HG02798 (cell line): ENCODE measurements around the gene CSNK2A1.
"Not testable (repeated sequence)": the region's sequence is repeated elsewhere in the genome, so short reads cannot be mapped to it uniquely, and the experiment has no call there.

ENCODE experiments used
- ATAC-seq: cut with Tn5 transposase; IDR thresholded peaks from one replicate; pipeline ENCODE4 v1.9.1; 2021; ENCODE audit warnings: mild to moderate bottlenecking; ENCODE audit not compliant: unreplicated experiment, poor library complexity

Gene CSNK2A1

DNA sequence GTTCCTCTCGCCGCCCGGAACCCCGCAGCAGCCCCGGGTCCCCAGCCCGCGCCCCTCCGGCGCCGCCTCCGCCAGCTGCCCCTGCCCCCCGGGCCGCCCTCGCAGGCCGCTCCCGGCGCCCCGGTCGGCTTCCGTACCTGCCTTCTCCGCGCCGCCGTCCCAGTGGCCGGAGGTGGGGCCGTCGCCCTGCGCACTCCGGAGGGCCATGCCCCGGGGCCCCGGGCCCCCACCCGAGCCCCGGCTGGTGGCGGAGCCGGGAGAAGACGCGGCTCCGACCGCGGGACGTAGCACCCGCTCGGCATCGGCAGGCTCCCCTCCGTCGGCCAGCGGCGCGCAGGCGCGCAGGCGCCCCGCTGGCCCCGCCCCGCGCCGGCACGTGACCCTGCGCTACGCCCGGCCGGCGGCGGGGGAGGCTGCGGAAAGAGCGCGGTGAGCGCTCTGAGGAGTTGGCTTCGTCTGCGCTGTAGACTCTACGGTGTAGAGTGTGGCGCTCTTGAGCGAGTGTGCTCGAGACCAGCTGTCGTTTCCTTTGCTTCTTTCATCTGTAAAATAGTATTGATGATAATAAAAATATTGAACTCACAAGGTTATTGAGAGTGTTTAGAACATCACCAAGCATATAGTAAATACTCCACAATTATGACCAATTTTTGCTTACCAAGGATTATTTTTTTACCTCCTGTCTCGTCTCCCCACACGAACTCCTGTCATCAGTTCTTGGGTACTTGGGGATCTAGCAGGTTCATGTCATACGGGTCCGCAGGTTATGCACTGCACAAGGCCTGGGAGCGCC, 81.2 kb downstream of the CSNK2A1 start, which contains the start of gene TBC1D20:
TSS of gene TBC1D20 (minus strand) at position 335 of the 793 bp plus-strand sequence. CDS start at position 207, 128 bp downstream.
- ATAC-seq: peak; percentile 95

DNA sequence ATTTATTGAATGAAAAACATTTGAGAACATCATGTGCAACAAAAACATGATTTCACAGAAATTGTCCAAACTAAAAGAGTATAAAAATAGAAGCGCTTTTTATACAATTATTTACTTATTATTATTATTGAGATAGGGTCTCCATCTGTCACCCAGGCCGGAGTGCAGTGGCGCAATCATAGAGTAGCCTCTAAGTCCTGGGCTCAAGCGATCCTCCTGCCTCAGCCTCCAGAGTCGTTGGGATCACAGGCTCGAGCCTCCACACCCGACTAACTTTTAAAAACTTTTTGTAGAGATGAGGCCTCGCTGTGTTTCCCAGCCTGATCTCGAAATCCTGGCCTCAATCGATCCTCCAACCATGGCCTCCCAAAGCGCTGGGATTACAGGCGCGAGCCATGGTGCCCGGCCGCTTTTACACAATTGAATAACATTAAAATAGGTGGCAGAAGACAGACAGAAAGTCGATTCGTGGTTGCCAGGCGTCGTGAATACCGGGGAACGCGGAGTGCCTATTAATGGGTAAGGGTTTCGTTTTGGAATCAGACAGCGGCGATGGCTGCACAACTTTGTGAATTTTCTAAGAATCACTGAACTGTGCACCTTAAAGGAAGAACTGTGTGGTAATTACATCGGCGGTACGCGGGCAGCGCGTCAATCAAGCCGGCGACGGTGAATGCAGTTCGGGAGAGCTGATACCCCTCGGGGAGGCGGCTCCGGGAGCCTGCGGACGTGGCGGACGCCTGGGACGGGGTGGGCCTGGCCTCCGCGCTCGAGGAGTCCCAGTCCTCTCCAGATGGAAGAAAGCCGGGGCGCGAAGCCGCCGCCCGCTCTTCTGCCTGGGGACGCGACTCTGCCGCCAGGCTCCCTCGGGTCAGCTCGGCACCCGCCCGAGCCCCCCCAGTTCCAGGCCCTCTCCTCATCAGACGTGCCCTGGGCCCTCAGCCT, 82.1 kb downstream of the CSNK2A1 start:
- ATAC-seq: peak; percentile 43

DNA sequence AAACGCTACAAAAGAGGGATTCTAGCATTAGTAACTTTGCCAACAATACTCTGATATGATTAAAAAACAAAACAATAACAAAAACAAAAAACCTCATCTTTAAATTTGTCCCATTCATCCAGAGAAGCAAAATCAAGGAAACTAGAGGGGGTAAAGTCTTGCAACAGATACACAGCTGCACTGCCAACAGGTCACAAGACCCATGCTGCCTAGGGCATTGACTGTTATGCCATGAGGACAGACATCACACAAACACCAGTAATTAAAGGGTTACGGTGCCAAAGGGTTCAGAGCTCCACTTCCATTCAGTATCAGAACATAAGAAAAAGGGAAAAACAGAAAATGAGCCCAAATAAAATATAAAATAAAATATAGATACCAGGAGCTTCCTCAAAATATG, 82.9 kb downstream of the CSNK2A1 start:
- no peak for ATAC-seq

DNA sequence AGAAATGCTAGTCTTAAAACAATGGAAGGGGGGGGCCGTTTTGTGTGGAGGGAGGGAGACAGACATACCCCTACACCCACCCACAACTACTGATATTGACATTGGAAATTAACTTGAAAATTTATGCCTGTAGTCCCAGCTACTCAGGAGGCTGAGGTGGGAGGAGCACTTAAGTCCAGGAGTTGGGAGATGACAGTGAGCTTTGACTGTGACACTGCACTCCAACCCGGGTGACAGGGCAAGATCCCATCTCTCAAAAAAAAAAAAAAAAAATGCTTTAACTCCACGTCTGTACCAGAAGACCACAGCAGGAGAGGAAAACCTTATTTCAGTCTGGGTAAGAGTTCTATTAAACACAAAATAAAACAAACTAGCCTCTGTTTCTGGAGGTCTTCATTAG, 83.4 kb downstream of the CSNK2A1 start:
- ATAC-seq: no peak

DNA sequence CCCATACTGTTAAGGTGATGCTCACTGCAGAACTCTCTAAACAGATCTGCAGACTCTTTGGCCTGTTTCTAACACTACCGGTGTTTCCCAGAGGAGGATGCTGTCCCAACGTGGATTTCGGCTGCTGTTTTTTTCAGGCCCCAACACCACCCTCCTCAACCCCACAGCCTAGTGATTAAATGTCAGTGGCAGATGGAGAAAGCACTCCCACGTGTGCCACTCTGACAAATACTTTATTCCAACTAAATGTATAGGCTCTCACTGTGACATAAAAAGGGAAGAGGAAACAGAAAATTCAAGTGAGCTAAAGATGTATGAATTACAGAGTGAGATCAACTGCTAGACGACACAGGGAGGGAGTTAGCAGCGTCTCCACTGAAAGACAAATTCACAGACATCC, 84.8 kb downstream of the CSNK2A1 start:
- ATAC-seq: no peak

DNA sequence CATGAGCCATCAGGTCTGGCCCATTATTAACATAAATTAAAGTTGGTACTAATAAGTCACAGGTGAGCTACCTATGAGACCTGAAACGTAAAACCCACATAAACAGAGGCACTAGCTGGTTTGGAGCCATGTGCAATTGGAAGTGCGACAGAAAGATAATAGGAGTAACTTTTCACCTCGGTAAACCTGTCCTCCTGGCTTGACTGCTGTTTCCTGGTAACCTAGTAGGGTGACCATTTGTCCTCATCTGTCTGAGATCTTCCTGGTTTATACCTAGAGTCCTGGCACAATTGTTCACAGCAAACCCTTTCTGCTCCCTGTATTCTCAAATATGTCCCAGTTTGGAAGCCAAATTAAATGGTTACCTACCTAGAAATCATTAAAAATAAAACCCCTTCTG, 88.6 kb downstream of the CSNK2A1 start:
- no peak for ATAC-seq

DNA sequence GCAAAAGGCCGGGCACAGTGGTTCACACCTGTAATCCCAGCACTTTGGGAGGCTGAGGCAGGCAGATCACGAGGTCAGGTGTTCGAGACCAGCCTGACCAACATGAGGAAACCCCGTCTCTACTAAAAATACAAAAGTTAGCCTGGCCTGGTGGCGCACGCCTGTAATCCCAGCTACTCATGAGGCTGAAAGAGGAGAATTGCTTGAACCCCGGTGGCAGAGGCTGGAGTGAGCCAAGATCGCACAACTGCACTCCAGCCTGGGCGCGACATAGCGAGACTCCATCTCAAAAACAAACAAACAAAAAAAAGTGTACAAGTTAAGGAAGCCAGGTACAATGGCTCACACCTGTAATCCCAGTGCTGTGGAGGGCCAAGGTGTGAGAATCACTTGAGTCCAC, 91.6 kb downstream of the CSNK2A1 start:
- ATAC-seq: not testable (repeated sequence)

DNA sequence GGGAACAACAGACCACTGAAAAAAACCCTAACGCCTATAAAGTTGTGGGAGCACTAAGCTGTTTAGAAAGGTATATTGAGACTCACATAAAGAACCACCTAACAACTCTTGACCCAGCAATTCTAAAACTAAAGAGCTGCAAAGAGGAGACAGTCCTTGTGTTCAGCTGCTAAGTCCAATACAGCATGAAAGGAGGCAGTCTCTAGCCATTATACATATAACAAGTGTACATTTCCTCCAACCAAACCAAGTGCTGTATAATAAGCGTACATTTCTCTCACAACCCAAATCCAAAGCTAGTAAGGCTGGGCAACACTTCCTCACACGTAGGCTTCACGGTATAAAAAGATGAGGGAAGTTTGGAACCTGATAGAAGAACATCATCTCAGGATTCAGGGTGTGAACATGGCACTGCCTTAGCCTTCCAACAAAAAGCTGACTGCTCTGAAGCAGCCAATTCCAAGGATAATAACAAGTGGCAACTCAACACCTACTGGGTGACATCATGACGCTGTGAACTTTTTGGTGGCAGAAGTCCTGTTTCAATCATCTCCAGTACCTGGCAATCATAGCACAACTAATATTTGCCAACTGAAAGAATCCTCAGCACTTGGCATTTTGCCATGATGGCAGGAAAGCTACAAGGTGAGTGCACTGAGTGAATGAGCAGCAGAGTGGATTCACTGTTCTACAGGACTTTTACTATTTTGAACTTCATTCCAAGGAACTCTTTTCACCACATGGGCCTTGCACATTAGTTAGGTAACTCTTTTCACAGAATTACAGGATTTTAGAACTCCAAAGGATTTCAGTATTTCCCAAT, 97.9 kb downstream of the CSNK2A1 start:
- no peak for ATAC-seq

DNA sequence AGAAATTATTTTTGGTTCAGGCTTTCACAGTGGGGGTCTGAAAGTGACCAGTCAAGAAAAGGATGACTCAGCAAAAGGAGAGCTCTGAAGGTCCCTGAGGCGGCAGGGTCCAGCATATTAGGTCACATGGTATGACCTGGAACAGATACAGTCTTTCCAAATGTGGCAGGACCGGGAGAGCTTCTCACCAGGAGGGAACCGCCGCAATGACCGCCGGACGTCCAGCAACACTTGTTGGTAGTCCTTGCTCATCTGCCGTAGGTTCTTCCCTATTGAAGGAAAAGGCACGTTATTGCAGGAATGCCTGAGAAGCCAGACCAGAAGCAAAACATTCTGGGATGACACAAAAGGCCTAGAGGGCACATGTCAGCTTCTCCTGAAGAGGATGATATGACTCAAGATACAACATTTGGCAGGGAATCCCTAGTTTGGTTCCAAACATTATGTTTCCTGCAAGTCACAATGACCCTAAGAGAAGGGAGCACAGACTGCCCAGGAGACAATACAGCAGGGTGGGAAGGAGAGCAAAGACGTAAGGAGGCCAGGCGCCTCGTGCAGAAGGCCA, 98.6 kb downstream of the CSNK2A1 start:
- ATAC-seq: no peak

DNA sequence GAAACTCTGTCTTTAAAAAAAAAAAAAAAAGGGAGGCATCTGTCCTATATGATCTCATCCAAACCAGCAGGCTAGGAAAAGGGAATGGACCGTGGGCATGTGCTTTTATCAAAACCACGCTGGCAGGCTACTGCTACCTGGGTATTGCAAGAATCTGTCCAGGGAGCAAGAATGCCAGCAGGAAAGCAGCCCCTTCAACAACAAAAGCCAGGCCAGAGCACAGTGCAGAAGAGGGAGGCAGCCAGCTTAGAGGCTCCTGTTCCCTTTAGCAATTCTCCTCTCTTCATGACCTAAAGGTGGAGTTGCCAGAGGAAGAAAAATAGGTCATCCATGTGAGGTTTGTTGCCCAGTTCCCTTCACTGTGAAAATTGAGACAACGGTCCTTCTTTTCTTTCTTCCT, 99.5 kb downstream of the CSNK2A1 start:
- ATAC-seq: no peak

DNA sequence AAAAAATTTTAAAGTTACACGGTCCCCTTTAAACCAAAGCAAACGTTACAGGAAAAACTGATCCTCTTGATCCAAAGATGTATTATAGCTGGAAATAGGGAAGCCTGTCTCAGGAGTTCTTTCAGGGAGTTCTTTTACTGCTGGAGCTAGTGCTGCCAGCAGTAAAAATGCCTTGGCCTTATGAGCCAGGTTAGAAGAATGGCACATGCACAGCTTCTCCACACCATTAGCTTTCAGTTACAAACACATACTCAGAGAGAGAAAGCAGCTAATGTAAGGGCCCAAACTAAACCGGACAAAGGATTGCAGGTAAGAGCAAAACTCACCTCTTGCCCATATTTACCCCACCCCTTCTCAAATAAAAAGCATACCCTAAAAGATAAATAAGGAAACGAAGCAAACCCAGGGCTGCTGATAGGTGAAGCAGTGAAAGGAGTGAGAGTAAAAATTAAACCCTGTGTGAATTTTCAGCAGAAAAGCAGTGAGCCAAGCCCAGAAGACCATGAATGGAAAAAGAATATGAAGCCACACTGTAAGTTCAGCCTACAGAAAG, 100.3 kb downstream of the CSNK2A1 start:
- no peak for ATAC-seq

DNA sequence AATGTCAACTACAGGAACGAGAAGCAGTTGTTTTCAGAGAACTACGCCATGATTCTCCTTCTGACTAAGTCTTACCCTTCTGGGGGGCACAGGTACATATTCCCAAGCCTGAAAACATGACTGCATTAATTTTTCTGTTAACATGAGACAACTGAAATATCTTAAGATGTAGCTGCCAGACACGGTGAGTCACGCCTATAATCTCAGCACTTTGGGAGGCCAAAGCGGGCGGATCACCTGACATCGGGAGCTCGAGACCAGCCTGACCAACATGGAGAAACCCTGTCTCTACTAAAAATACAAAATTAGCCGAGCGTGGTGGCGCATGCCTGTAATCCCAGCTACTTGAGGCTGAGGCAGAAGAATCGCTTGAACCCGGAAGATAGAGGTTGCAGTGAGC, 103.0 kb downstream of the CSNK2A1 start:
- no peak for ATAC-seq

DNA sequence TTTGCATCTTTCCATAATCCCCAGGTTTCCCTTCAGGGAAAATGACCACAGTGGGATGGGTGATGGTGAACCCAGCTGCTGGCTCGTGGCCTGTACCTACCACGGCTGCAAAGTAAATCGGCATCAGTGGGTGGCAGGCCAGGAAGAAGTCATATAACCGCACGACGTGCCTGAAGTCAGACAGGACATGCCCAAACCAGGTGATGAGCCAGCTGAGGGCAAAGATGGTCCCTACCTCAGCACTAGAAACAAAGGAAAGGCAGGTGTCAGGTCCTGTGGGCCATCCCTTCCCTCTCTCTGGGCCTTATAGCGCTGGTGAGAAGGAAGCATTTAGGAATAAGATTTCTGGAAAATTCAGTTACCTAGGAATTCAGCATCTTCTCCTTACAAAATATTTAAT, 103.4 kb downstream of the CSNK2A1 start:
- ATAC-seq: no peak

DNA sequence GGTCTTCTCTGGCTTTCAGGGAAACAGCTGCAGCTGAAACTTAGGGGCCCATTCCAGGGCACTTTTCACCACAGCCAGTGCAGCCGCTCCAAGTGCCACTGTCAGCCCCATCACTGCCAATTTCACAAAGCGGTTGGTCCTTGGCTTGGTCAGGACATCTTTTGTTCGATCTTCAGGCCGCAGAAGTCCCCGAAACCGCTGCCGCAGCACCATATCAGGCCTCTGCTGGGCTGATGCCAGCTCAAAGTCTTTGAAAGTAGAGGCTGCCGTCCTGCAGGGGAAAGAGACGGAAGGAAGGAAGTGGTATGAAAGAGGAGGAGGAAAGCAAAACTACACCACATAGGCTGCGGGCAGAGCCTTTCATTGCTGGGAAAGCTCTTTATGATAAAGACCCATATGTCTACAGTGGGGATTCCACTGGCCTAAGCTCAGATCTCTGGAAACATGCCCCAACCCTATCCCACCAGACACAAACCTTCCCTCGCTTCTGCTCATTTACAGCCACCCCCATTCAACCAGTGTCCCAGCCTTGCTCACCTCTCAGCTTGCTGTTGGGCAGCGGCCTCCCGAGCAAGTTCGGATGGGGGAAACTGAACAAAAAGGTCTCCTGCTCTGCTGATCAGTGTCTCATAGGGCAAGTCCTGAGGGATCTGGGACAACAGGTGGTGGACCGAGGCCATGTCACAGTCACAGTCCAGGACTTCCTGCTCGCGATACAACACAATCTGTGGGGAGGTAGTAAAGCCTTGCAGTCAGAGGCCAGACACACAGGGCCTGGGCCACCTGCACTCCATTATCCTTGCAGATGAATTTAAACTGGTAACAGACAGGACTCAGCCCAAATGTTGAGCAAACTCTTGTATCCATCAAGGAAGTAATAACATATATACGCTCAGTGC, 104.8 kb downstream of the CSNK2A1 start:
- no peak for ATAC-seq

DNA sequence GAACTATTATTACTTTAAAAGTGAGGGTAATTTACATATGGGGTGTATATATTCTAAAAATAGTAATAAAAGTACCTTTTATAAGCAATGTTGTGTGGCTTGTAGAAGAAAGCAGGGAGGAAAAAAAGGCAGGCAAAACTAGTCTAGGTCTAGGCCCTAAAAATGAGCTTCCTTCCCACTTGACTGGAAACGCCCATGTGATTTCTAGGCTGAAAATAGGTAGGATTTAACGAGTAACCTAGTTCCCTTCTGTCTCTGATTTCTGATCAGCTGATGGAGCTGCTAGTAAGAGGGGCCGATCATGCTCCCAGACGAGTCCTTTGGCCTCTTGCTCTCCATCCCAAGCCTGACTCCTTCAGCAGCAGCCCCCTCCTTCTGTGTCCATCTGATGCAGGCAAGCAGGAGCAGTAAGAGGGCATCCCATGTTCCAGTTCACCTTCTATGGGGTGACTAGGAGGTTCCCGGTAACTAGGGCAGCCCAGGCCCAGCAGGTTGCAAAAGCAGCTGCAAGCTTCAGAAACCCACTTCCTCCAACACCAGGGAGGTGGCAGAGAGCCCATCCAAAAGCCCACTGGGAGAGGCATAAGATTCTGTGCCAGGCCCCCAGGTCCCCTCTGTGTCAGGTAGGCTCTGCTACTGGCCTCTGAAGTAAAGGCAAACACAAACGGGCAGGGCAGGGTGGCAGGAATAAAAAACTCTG, 105.7 kb downstream of the CSNK2A1 start:
- ATAC-seq: no peak

DNA sequence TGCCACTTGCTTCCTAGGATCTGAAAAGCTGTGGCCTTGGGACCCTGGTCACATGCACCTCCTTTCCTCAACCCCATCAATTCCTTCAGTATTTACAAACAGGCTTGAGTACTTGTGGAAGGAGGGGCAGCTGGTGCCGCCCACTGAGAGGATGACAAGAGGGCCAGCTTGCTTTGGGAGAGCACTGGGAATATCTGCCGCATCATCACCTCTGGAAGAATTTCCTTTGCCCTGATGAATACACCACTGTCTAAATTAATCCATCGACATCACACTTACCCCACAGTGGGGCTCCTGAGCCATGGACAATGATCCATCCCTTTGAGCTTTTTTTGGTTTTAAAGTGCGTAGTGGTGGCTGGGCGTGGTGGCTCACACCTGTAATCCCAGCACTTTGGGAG, 107.1 kb downstream of the CSNK2A1 start:
- no peak for ATAC-seq

DNA sequence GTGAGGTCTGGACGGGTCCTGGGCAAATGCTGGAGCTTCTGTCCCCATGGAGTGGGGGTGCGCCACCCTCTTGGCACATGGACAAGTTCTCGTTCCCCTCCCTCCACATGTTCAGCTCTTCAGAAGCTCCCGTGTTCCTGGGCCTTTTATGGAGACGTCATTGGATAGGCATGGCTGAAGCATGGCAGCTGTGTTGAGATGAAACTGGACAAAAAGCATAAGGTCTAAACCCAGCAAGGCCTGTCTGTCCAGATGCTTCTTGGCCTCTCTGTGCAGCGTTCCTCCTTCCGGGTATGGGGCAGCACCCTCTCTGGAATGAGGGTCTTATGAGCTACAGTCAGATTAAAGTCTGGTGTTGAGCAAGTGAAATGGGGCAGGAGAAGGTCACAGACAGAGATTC, 108.0 kb downstream of the CSNK2A1 start:
- ATAC-seq: no peak
